Measurements from ENCODE around the gene TACC2. TPM values are rescaled to one million over a fixed set of nuclear protein-coding genes. Genes with fewer than 3 reads are reported as not detected.

Gene TACC2
- polyA plus RNA-seq, 1 donor: 136 TPM

GRCh38 chr10:122171302-122172075 is 182.5 kb downstream of the TACC2 start:
- no peak for DNase-seq

GRCh38 chr10:122172361-122173008 is 183.5 kb downstream of the TACC2 start:
- no peak for DNase-seq

- DNase-seq: no peak
Measured at GRCh38 chr10:122173337-122173736, 184.4 kb downstream of the TACC2 start.

- DNase-seq: no peak
Measured at GRCh38 chr10:122173766-122174435, 184.9 kb downstream of the TACC2 start.

GRCh38 chr10:122176232-122177213 is 187.6 kb downstream of the TACC2 start:
- no peak for DNase-seq

GRCh38 chr10:122178655-122179054 is 189.7 kb downstream of the TACC2 start:
- DNase-seq: no peak

GRCh38 chr10:122181041-122181732 is 192.2 kb downstream of the TACC2 start:
- no peak for DNase-seq

GRCh38 chr10:122181876-122182275 is 192.9 kb downstream of the TACC2 start:
- no peak for DNase-seq

- no peak for DNase-seq
Measured at GRCh38 chr10:122182308-122182707, 193.3 kb downstream of the TACC2 start.

- DNase-seq: no peak
Measured at GRCh38 chr10:122184254-122184653, 195.3 kb downstream of the TACC2 start.

GRCh38 chr10:122185643-122186042 is 196.7 kb downstream of the TACC2 start:
- no peak for DNase-seq

- DNase-seq: no peak
Measured at GRCh38 chr10:122186816-122187810, 198.2 kb downstream of the TACC2 start.

GRCh38 chr10:122188706-122189105 is 199.7 kb downstream of the TACC2 start:
- no peak for DNase-seq

- DNase-seq: no peak
Measured at GRCh38 chr10:122189185-122189584, 200.2 kb downstream of the TACC2 start.

GRCh38 chr10:122190176-122190943 is 201.4 kb downstream of the TACC2 start:
- no peak for DNase-seq

- DNase-seq: no peak
Measured at GRCh38 chr10:122191936-122192541, 203.1 kb downstream of the TACC2 start.

- no peak for DNase-seq
Measured at GRCh38 chr10:122194251-122194650, 205.3 kb downstream of the TACC2 start.

GRCh38 chr10:122196218-122196617 is 207.3 kb downstream of the TACC2 start:
- no peak for DNase-seq

- no peak for DNase-seq
Measured at GRCh38 chr10:122197611-122198222, 208.8 kb downstream of the TACC2 start.
